MV-4-11 (cell line): ENCODE data around the gene USP9X.
"Not testable (repeated sequence)": the region's sequence is repeated elsewhere in the genome, so short reads cannot be mapped to it uniquely, and the experiment has no call there.

Source experiments
- DNase-seq: peaks from one replicate; lab custom pipeline; 2025; lab: John Stamatoyannopoulos, UW

Gene USP9X

DNA sequence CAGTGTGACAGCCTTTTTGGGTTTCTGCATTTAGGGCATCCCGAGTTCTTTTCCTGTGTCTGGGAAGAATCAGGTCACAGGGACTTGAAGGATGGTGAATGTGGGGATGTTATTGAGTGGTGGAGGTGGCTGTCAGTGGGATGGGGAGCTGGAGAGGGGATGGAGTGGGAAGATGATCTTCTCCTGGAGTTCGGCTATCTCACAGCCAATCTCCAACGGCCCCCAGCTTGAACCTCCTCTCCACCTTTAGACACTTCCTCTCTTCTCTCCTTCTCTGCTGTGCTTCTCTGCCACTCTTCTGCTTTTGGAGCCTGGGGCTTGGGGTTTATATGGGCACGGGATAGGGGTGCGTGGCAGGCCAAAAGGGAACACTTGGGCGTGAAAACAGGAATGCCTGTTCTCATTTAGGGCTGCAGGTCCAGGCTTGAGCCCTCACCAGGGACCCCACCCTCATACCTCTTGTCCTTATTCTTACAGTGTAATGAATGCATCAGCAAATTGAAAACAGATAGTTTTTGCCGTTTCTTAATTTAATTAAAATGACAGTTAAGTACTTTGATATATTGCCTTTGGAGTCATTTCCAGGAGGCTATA is 37.5 kb downstream of the USP9X start:
- no peak for DNase-seq

- no peak for DNase-seq
Measured at GRCh38 chrX:41127477-41128192, 42.4 kb downstream of the USP9X start.

GRCh38 chrX:41128955-41129354 is 43.7 kb downstream of the USP9X start:
- no peak for DNase-seq

GRCh38 chrX:41131766-41132165 is 46.5 kb downstream of the USP9X start:
- no peak for DNase-seq

- DNase-seq, result no peak
Measured at GRCh38 chrX:41133551-41133950, 48.3 kb downstream of the USP9X start.

- DNase-seq, result no peak
Measured at GRCh38 chrX:41137589-41137988, 52.3 kb downstream of the USP9X start.

DNA sequence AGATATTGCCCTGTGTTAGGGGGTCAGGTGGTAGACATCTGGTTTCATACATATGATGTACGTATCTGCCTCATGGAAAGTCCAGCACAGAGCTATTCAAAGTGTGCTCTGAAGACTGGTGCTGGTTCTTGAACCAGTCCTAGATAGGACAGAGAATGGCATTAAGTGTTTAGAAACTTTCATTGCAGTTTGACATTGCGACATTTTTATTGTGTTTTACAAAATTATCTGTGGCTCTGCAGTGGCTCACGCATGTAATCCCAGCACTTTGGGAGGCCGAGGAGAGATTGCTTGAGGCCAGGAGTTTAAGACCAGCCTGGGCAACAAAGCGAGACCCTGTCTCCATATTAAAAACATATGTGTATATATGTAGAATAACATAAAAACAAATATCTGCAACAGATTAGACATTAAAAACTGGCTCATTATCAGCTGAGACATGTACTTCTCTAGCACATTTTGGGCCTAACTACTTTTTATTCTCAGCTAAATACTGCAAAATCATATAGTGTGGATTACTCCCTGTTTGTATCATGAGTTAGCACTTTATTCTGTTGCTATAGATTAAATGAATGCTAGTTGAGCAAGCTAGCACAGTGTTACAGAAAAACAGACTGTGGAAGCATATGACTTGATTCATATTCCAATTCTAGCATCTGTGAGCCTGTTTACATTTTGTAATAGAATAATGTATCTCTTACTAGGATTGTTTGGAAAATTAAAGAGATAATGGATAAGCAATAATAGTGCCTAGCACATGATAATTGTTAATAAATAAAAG is 57.1 kb downstream of the USP9X start:
- DNase-seq, result peak; percentile 44

DNA sequence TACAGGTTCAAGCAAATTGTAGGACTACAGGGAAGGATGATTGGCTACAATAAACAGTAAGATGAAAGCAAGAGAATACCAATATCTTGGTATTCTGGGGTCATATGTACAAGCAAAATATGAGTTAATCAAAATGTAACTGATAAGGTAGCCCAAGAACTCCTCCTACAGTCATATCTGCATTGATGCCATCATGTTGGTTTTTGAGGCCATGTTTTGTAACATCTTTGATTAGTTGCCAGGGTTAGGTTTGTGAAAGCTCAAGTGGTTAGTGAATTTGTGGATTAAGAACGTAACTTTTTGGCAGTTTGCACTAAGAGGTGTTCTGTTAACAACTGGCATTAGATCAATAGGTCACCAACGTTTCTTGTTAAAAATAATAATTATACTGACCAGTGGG is 59.6 kb downstream of the USP9X start:
- DNase-seq, result no peak

- peak; percentile 56 for DNase-seq
Measured at GRCh38 chrX:41145920-41146608, 60.8 kb downstream of the USP9X start.

DNA sequence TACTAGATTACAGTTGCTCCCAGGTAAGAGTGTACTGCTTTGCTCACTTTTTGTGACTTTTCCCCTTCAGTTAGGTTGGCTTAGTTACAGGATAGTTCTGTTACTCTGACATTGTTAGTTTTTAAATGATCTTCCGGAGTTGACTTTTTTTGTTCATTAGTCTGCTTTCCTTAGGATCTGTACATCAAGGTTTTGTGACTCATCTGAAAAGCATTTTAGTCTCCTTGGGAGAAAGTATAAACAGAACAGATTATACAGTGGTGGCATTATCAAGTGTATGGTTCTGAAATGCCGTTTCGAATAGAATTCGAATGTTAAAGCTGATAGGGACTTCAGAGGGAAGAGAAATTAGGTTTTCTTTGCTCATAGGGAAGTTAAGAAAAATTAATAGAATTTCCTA is 63.3 kb downstream of the USP9X start:
- no peak for DNase-seq

- no peak for DNase-seq
Measured at GRCh38 chrX:41150043-41150442, 64.8 kb downstream of the USP9X start.

DNA sequence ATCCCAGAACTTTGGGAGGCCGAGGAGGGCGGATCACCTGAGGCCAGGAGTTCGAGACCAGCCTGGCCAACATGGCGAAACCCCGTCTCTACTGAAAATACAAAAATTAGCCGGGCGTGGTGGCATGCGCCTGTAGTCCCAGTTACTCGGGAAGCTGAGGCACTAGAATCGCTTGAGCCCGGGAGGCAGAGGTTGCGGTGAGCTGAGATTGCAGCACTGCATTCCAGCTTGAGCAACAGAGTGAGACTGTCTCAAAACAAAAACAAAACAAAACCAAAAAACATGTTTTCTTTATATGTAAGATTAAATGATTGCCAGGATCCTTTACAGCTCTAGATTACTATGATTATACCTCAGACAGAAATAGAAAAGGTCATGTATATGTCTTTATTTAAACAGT is 66.5 kb downstream of the USP9X start:
- not testable (repeated sequence) for DNase-seq

DNA sequence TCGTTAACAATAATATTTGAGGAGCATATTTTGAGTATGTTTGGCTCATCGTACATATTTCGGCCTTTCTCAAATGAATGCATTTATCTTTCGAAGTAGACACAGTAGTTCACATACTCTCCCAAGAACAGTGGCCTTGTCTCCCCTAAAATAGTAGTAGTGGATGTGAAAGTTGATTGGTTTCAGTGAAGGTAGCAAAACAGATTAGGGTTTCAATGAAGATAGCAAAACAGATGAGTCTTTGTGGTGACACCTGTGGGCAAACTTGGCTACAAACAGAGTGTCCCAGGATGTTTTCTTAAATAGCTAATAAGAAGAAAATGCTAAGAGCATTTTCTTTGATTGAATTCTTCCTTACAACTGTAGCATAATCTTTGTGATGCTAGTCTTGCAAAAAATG is 67.0 kb downstream of the USP9X start:
- DNase-seq, result no peak

DNA sequence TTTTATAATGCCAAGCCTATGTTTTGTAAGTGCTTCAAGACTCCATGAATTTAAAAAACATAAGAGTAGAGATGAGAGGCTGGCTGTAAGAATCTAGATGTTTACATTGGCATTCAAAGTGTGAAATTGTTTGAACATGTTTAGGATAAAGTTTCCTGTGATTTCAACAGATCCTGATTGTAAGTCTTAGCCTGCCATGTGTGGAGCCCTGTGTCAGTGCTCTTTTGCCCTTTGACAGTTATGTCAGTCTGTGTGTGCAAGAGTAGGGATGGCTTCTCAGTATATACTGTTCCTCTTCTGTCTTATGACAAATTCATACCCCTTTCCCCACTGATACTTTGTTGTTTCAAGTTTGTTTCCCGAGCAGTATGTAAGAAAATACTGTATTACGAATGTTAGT is 68.2 kb downstream of the USP9X start:
- DNase-seq, result no peak

- DNase-seq, result no peak
Measured at GRCh38 chrX:41153957-41154356, 68.7 kb downstream of the USP9X start.

DNA sequence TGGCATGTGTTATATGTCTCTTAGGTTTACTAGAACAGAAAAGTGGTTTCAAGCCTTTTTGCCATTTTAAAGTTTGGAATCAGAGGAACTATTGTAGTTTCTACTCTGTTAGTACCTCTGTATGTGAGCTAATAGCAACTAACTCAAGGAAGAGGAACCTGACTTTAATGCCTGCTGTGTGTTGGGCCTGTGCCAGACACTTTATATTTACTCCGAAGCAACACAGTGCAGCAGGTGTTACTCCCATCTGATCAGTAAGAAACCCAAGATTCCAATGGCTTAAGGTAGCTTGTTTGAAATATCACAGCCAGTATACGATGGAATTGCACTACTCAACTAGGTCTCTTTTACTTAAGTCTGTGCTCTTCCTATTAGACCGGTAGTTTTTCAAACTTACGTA is 79.2 kb downstream of the USP9X start:
- no peak for DNase-seq

GRCh38 chrX:41167888-41168287 is 82.6 kb downstream of the USP9X start:
- DNase-seq, result no peak

DNA sequence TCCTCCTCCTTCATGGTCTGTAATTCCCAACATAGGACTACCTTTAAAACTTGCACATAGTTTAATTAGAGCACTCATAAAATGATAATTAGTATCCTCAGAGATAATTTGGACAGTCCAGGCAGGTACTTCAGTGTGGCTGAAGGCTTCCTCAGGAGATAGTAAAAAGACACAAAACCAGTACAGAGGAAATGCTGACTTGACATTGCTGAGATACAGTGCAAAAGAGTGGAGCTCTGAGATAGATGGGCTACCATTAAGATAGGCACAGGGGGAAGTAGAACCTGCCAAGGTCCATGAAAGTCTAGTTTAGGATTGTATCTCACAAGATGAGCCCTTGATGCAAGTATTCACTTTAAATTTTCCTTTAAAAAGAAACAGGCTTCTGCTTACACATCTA is 91.0 kb downstream of the USP9X start:
- no peak for DNase-seq

DNA sequence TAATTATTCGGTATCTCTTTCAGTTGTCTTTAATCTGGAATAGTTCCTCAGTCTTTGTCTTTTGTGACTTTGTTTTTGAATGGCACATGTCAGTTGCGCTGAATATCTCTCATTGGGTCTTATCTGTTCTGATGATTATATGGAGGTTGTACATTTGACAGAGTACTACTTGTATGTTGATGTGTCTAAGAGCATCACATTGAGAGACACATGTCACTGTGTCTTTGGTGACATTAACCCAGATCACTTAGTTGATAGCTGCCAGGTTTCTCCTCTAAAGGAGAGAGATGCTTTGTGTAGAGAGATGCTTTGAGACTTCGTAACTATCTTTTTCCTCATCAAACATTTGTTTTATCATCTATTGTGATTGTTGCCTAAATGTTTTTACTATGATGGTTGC is 92.1 kb downstream of the USP9X start:
- no peak for DNase-seq

DNA sequence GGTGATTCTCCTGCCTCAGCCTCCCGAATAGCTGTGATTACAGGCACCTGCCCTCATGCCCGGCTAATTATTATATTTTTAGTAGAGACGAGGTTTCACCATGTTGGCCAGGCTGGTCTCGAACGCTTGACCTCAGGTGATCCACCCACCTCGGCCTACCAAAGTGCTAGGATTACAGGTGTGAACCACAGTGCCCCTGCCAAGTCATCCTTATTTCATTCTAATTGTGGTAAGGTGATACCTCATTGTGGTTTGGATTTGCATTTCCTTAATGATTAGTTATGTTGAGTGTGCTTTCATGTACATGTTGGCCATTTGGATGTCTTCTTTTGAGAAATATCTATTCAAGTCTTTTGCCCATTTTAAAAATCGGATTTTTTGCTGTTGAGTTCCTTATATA is 93.0 kb downstream of the USP9X start:
- DNase-seq, result no peak

GRCh38 chrX:41180194-41180908 is 95.1 kb downstream of the USP9X start:
- DNase-seq, result peak; percentile 45

DNA sequence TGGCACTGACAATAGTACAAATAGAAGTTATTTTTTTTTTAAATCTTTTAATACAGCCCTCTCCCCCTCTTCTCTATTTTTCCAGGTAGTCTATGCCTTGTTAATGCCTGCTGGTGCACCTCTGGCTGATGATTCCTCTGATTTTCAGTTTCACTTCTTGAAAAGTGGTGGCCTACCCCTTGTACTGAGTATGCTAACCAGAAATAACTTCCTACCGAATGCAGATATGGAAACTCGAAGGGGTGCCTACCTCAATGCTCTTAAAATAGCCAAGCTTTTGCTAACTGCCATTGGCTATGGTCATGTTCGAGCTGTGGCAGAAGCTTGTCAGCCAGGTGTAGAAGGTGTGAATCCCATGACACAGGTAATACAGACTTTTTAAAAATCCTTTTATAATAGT is 99.1 kb downstream of the USP9X start:
- peak; percentile 40 for DNase-seq
